Neural crest cell (in vitro differentiated cells): Measurements from ENCODE around the gene RPTOR. TPM values are rescaled to one million over a fixed set of nuclear protein-coding genes. Genes with fewer than 3 reads are reported as not detected.

Experiments used
- DNase-seq: peaks from one replicate; pipeline ENCODE4 v3.0.0; 2021; ENCODE audit warnings: low read depth, mixed read lengths, low spot score
- H3K27ac Mint-ChIP-seq: one replicate; pipeline ENCODE4 v1.8.0; 2021; ENCODE audit warnings: mild to moderate bottlenecking, mixed read lengths; ENCODE audit not compliant: unreplicated experiment
- H3K27me3 Mint-ChIP-seq: 2 replicates; pipeline ENCODE4 v1.8.0; 2021; ENCODE audit warnings: low read depth, mild to moderate bottlenecking, mixed read lengths
- H3K36me3 Mint-ChIP-seq: 2 replicates; pipeline ENCODE4 v1.8.0; 2021; ENCODE audit warnings: low read depth, mild to moderate bottlenecking, mixed read lengths
- H3K4me1 Mint-ChIP-seq: 2 replicates; pipeline ENCODE4 v1.8.0; 2021; ENCODE audit warnings: mixed read lengths
- H3K4me3 Mint-ChIP-seq: one replicate; pipeline ENCODE4 v1.8.0; 2021; ENCODE audit warnings: mild to moderate bottlenecking, mixed read lengths
- H3K9me3 Mint-ChIP-seq: 2 replicates; pipeline ENCODE4 v1.8.0; 2021; ENCODE audit warnings: mixed read lengths
- CTCF ChIP-seq: fragments of 200-600 bp; sonication (generic); conservative IDR thresholded peaks from 2 replicates; pipeline ENCODE4 v1.5.0; 2021; ENCODE audit warnings: antibody characterized with exemption, mild to moderate bottlenecking
- total RNA-seq: library from RNA; stranded (reverse); gene quantifications from 2 replicates; pipeline ENCODE4 v1.2.1, GENCODE V29; 2021

Gene RPTOR
- total RNA-seq, 1 donor from 2014 or later: 41.1 TPM

DNA sequence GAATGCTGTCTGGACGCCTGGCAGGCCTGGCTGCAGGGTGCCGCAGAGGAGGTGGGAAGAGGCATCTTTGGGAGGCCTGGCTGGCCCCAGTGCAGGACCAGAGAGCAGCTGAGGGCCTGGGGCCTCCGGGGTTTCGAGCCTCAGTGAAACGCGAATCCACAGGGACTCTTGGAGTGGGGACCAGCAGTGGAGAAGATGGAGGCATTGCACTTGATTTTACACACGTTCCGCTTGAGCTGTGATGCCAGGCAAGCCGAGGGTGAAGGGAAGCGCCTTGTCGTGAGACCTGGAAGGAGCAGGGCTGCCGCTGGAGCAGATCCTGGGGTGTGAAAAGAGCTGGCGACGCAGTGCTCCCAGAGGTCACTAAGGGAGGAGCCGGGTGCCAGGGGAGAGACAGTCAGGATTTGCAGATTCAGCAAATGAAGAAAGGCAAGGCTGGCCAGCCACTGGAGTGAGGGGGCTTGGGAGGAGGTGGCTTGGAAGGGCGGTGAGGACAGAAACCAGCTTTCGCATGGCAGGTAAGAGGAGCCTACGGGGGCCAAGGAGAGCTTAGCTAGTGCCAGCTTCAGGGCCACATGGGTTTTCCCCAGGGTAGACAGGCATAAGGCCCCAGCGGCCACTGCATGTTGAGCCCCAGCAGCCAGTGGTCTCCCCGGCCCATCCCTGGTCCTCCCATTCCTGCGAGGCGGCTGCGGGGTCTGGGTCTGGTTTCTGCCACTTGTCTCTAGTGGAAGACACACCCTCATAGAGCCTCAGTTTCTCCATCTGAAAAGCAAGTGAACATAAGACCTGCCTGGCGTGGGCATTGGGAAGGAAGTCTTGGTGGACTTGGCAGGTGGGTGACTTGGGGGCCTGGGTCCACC lies 271.8 kb downstream of the RPTOR start:
- Mint-ChIP-seq H3K9me3 (no peaks in the 10 kb centered on the region), H3K27me3 (no peaks in the 10 kb centered on the region), H3K27ac (peak overlapping the region; percentile 27), H3K36me3 (peaks cover 3% of the 10 kb centered on the region), H3K4me1 (peaks cover 18% of the 10 kb centered on the region), H3K4me3 (no peak overlapping the region)
- TF ChIP-seq CTCF: no peak
- DNase-seq: no peak

DNA sequence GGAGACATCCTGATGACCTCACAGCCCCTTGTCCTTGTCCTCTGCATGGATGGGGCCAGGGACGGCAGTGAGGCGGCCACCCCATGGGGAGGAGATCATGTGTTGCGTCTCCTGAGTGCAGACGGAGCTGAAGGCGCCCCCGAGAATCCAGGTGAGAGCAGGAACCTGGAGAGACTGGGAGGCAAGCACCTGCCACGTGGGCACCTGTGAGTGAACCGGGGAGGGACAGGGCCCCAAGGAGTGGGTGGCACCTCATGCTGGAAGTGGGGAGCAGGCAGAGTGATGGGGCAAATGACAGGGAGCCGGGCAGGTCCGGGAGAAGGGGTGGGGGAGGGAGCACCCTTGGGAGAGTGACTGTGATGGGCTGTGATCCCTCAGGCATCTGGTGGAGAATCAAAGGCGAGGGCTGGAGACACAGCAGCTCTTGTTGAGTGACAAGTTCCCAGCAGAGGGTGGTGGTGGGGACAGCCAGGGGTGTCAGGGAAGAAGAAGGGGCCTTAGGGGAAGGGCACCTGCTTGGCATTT lies 272.7 kb downstream of the RPTOR start:
- Mint-ChIP-seq H3K4me1 (peaks cover 18% of the 10 kb centered on the region), H3K4me3 (no peak overlapping the region), H3K27ac (no peak overlapping the region), H3K36me3 (peaks cover 3% of the 10 kb centered on the region), H3K27me3 (no peaks in the 10 kb centered on the region), H3K9me3 (no peaks in the 10 kb centered on the region)
- no peak for TF ChIP-seq CTCF
- no peak for DNase-seq

- no peaks in the 10 kb centered on the region for H3K27me3 Mint-ChIP-seq
- H3K4me3 Mint-ChIP-seq: no peak overlapping the region
- DNase-seq: no peak
- no peak for TF ChIP-seq CTCF
- no peak overlapping the region for H3K27ac Mint-ChIP-seq
- peaks cover 18% of the 10 kb centered on the region for H3K4me1 Mint-ChIP-seq
- H3K36me3 Mint-ChIP-seq: peaks cover 3% of the 10 kb centered on the region
- no peaks in the 10 kb centered on the region for H3K9me3 Mint-ChIP-seq
These were observed 273.2 kb downstream of the RPTOR start for GRCh38 chr17:80817861-80818260.

DNA sequence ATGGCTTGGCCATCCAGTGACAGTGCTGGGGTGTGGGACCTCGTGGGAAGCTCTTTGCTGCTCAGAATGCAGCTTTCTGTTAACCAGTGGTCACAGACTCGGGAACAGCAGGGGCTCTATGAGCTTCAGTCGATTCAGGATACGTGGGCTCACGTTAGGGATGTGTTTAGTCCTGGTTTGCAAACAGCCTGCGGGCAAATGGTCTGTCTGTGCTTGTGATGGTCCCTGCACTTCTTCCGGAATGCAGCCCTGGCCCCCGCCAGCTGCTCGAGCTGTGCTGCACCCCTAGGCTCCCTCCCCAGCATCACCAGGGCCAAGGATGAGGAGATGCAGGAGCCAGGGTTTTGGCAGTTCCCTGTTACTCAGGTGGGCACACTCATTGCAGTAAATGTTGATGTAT lies 274.2 kb downstream of the RPTOR start:
- no peak for DNase-seq
- H3K27ac Mint-ChIP-seq: no peak overlapping the region
- H3K27me3 Mint-ChIP-seq: no peaks in the 10 kb centered on the region

GRCh38 chr17:80819422-80820164 lies 275.0 kb downstream of the RPTOR start:
- Mint-ChIP-seq H3K36me3 (peaks cover 3% of the 10 kb centered on the region), H3K4me3 (no peak overlapping the region), H3K4me1 (peaks cover 18% of the 10 kb centered on the region), H3K9me3 (no peaks in the 10 kb centered on the region), H3K27me3 (no peaks in the 10 kb centered on the region), H3K27ac (no peak overlapping the region)
- DNase-seq: no peak
- TF ChIP-seq CTCF: no peak

More for the DNA sequence above, 274.2 kb downstream of the RPTOR start:
- H3K9me3 Mint-ChIP-seq: no peaks in the 10 kb centered on the region
- H3K4me3 Mint-ChIP-seq: no peak overlapping the region
- peaks cover 18% of the 10 kb centered on the region for H3K4me1 Mint-ChIP-seq
- no peak for TF ChIP-seq CTCF
- H3K36me3 Mint-ChIP-seq: peaks cover 3% of the 10 kb centered on the region
